GM12892 (cell line): Measurements from ENCODE around the gene CYP8B1.

Source experiments
- POLR2A ChIP-seq: IDR thresholded peaks from 2 replicates; pipeline ENCODE4 v1.6.1; 2011; ENCODE audit warnings: low read depth, low read length, control low read depth
- POLR2AphosphoS5 ChIP-seq: IDR thresholded peaks from 2 replicates; pipeline ENCODE4 v1.6.1; 2011; ENCODE audit warnings: low read depth, low read length, control low read depth

DNA sequence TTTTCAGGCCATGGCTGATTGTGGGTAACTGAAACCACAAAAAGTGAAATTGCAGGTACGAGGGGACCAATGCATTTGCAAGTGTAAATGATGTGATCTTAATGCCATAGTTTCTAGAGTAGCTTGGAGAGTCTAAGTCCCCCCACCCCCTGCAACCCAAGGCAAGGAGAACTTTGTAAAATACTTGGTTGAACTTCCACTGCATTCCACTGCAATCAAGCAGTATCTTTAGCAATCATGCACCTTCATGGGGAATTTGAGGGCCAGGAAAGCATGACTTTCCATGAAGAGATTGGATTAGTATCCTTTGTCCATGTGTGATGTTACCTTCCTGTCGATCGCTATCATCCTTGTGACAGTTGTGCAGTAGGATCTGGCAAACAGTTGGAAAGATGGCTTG lies 11.4 kb upstream of the CYP8B1 start:
- TF ChIP-seq POLR2AphosphoS5 (no peak), POLR2A (no peak)
